Retinal pigment epithelial cell (primary cell): ENCODE results near the gene CD320.
"Not testable (repeated sequence)": the region's sequence is repeated elsewhere in the genome, so short reads cannot be mapped to it uniquely, and the experiment has no call there.

ENCODE experiments used
- DNase-seq: peaks from one replicate; pipeline ENCODE4 v3.0.0-alpha.2; 2010; ENCODE audit warnings: low read depth
- H3K4me3 ChIP-seq: 2 replicates; pipeline ENCODE4 v1.5.1; 2011; ENCODE audit warnings: mild to moderate bottlenecking, low read length, control low read depth, moderate library complexity
- TF ChIP-seq, protein P1 (sequence below): conservative IDR thresholded peaks from 2 replicates; pipeline ENCODE4 v1.5.1; 2011; ENCODE audit warnings: low read depth, low read length, control low read depth, inconsistent platforms

Gene CD320

DNA sequence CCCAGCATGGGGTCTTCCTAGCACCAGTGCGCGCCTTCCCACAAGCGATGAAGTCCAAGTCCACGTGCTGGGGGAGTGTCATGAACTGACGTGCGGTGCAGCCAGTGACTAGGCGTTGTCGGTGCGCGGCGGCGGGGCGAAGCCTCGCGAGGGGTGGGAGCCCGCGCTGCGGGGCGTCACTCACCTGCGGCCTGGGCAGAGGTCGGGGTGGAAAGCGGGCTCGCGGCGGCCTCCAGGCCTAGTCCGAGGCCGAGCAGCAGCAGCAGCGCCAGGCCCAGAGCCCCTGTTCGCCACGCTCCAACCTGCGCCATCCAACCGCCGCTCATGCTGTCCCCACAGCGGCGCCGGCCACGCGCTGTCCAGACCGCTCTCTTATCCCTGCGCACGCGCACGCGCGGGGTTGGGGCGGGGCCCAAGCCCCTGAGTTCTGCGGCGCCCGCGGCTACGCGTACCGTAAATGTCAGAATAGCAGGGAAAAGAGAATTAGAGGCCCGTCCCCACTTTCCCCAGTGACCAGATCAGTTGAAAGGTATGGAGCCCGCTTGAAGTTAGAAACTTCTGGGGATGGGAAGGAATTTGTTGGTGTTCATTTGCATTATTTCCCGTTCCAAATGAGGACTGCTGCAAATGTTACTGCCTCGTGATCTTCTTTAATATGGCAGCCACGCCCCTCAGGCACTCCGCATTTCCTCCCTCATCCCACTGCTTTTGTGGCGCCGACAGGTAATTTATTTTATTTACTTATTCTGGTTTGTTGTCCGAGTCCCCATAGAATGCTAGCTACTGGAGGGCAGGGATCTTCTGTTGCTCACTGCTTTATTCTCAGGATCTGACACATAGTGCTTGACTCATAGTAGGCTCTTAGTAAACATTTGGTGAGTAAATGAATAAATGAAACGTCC is at the start of gene CD320:
Gene CD320, minus strand, starts transcription at position 394 of the 902 bp plus-strand sequence. Its CDS starts 68 bp downstream, at position 326.
- TF ChIP-seq, protein P1, sequence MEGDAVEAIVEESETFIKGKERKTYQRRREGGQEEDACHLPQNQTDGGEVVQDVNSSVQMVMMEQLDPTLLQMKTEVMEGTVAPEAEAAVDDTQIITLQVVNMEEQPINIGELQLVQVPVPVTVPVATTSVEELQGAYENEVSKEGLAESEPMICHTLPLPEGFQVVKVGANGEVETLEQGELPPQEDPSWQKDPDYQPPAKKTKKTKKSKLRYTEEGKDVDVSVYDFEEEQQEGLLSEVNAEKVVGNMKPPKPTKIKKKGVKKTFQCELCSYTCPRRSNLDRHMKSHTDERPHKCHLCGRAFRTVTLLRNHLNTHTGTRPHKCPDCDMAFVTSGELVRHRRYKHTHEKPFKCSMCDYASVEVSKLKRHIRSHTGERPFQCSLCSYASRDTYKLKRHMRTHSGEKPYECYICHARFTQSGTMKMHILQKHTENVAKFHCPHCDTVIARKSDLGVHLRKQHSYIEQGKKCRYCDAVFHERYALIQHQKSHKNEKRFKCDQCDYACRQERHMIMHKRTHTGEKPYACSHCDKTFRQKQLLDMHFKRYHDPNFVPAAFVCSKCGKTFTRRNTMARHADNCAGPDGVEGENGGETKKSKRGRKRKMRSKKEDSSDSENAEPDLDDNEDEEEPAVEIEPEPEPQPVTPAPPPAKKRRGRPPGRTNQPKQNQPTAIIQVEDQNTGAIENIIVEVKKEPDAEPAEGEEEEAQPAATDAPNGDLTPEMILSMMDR = no peak

DNA sequence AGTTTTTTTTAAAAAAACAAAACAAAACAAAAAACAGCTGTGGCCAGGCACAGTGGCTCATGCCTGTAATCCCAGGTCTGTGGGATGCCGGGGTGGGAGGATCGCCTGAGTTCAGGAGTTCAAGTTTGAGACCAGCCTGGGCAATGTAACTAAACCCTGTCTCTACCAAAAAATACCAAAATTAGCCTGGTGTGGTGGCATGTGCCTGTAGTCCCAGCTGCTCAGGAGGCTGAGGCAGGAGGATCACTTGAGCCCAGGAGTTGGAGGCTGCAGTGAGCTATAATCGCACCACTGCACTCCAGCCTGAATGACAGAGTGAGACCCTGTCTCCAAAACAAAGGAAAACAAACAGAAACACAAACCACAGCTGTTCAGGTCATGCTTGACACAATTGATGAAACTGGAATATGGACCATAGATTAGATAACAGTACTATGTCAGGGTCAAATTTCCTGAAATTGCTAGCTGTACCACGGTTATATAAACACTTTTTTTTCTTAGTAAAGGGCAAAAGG is 48.9 kb upstream of the CD320 start:
- no peak overlapping the region for H3K4me3 ChIP-seq
- TF ChIP-seq, protein P1 = no peak
- DNase-seq = no peak

More for the DNA sequence above, at the start of gene CD320:
- DNase-seq = peak; percentile 61
- peak within 1 kb of the TSS; percentile 73 for H3K4me3 ChIP-seq

DNA sequence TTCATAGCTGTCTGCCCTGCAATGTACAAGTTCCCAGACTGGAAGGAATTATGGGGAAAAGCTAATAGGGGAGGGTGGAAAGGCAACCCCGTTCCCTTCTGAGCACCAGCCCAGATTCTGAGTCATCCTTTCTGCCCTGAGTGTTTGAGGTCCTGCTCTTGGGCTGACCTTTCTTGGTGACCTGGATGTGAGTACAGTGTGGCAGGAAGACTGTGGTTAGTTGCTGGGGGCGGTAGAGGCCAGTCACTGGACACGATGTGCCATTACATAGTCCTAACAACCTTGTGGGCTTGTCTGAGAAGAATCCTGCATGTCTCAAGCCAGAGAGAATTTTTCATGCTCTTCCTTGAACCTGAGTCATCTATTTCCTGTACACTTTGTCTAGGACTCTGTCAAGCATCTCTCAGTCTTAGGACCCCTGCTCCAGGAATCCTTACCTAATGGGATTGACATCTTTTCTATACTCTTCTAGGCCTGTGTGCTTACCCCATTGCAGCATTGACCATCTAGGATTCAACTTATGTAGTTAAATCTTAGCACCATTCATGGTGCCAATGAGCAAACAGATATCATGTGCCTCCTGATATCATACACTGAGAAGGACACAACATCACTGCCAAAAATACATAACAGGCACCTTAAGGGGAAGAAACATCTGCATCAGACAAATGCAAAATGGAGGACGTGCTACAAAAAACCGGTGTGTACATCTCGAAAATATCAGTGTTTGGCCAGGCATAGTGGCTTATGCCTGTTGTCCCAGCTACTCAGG is 47.7 kb upstream of the CD320 start:
- peak; percentile 40 for DNase-seq
- TF ChIP-seq, protein P1 = no peak
- no peak overlapping the region for H3K4me3 ChIP-seq

DNA sequence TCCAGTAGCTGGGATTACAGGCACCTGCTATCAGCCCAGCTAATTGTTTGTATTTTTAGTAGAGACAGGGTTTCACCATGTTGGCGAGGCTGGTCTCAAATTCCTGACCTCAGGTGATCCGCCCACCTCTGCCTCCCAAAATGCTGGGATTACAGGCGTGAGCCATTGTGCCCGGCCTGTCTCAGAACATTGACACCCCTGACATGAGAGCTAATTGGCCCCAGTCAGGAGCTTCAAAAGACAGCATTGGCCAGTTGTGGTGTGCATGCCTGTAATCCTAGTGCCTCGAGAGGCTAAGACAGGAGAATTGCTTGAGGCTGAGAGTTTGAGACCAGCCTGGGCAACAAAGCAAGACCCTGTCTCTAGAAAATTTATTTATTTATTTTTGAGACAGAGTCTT is 44.7 kb upstream of the CD320 start:
- DNase-seq, H3K4me3 ChIP-seq: not testable (repeated sequence)

DNA sequence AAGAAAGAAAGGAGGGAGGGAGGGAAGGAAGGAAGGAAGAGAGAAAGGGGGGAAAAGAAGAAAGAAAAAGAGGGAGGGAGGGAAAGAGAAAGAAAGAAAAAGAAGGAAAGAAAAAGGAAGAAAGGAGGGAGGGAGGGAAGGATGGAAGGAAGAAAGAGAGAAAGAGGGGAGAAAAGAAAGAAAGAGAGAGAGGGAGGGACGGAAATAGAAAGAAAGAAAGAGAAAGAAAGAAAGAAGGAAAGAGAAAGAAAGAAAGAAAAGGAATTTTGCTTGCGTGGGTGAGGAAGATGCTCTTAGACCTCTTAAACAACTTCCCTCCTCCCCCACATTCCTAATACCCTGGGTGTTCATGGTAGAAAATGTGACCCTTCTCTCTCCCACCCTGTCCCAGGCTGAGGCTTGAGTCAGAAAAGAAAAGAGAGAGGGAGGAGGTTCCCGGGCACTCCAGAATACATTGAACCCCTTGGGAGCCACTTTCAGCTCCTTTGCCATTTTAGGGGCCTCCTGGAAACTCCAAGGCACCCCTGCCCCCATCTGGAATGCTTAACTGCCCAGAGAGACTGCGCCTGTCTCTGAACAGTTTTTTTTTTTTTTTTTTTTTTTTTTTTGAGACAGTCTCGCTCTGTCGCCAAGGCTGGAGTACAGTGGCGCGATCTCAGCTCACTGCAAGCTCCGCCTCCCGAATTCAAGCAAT is 44.1 kb upstream of the CD320 start:
- DNase-seq = no peak
- peak overlapping the region; percentile 30 for H3K4me3 ChIP-seq
- TF ChIP-seq, protein P1 = no peak

DNA sequence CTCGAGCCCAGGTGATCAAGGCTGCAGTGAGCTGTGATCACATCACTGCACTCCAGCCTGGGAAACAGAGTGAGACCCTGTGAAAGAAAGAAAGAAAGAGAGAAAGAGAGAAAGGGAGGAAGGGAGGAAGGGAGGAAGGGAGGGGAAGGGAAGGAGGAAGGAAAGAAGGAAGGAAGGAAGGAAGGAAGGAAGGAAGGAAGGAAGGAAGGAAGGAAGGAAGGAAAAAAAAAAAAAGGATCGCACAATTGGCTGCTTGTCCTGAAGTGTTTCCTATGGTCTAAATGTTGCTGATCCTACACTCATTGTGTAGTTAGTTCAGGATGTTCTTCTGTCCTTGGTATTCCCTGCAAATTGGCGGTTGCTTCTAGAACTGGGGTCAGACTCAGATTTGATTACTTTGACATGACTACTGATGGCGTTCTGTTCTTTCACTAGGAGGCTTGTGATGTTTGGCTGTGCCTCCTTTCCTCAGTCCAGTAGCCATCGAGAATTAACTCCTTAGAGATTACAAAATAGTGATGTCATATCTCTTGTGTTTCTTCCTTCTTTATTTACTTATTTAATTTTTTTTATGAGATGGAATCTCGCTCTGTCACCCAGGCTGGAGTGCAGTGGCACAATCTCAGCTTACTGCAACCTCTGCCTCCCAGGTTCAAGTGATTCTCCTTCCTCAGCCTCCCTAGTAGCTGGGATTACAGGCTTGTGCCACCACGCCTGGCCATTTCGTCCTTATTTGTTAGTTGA is 41.6 kb upstream of the CD320 start:
- not testable (repeated sequence) for H3K4me3 ChIP-seq, DNase-seq

DNA sequence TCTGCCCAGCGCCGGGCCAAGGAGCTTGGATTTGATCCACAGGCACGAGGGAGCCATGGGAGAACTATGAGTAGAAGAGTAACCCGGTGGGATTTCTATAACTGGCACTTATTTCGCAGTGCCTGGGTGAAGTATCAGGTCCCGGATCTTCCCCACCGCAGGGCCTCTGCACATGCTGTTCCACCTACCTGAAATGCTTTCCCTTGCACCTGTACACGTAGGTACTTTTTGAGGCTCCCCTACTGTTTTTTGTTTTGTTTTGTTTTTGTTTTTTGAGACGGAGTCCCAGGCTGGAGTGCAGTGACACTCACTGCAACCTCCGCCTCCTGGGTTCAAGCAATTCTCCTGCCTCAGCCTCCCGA is 35.3 kb upstream of the CD320 start:
- peak overlapping the region; percentile 12 for H3K4me3 ChIP-seq
- TF ChIP-seq, protein P1 = no peak

More for the DNA sequence above, 35.3 kb upstream of the CD320 start:
- DNase-seq = no peak
